Hepatocyte (in vitro differentiated cells): ENCODE data around the gene GGA3. TPM values are rescaled to one million over a fixed set of nuclear protein-coding genes. Genes with fewer than 3 reads are reported as not detected.

Source experiments
- DNase-seq: peaks from one replicate; pipeline ENCODE4 v3.0.0-alpha.2; 2016; ENCODE audit warnings: low spot score
- H2AFZ ChIP-seq: fragments of 200-600 bp; sonication (generic); 2 replicates; pipeline ENCODE4 v1.6.0; 2016; ENCODE audit warnings: antibody characterized with exemption, mild to moderate bottlenecking
- H3K27ac ChIP-seq: fragments of 200-600 bp; sonication (generic); 2 replicates; pipeline ENCODE4 v1.5.1; 2016; ENCODE audit warnings: mild to moderate bottlenecking
- H3K27me3 ChIP-seq: fragments of 200-600 bp; sonication (generic); 2 replicates; pipeline ENCODE4 v1.6.1; 2016
- H3K36me3 ChIP-seq: fragments of 200-600 bp; sonication (generic); replicated peaks from 2 replicates; pipeline ENCODE4 v1.5.1; 2016; ENCODE audit warnings: low read depth; ENCODE audit not compliant: insufficient read depth
- H3K4me1 ChIP-seq: fragments of 200-600 bp; sonication (generic); 2 replicates; pipeline ENCODE4 v1.5.1; 2016; ENCODE audit warnings: mild to moderate bottlenecking, moderate library complexity; ENCODE audit not compliant: insufficient read depth
- H3K4me2 ChIP-seq: fragments of 200-600 bp; sonication (generic); 2 replicates; pipeline ENCODE4 v1.6.0; 2016
- H3K4me3 ChIP-seq: fragments of 200-600 bp; sonication (generic); 2 replicates; pipeline ENCODE4 v1.5.1; 2016; ENCODE audit warnings: mild to moderate bottlenecking
- H3K79me2 ChIP-seq: fragments of 200-600 bp; sonication (generic); 2 replicates; pipeline ENCODE4 v1.6.0; 2017; ENCODE audit warnings: mild to moderate bottlenecking
- H3K9me2 ChIP-seq: fragments of 200-600 bp; sonication (generic); replicated peaks from 2 replicates; pipeline ENCODE4 v1.6.0; 2017; ENCODE audit warnings: mild to moderate bottlenecking; ENCODE audit not compliant: insufficient read depth
- H3K9me3 ChIP-seq: fragments of 200-600 bp; sonication (generic); 2 replicates; pipeline ENCODE4 v1.5.1; 2016; ENCODE audit warnings: low read depth, mild to moderate bottlenecking
- H4K20me1 ChIP-seq: fragments of 200-600 bp; sonication (generic); 2 replicates; pipeline ENCODE4 v1.6.0; 2016; ENCODE audit warnings: mild to moderate bottlenecking; ENCODE audit not compliant: insufficient read depth, poor library complexity, severe bottlenecking
- CTCF ChIP-seq: fragments of 200-600 bp; sonication (generic); IDR thresholded peaks from 2 replicates; pipeline ENCODE4 v1.5.1; 2016; ENCODE audit warnings: antibody characterized with exemption, mild to moderate bottlenecking; ENCODE audit not compliant: poor library complexity
- EZH2 ChIP-seq: fragments of 200-600 bp; sonication (generic); IDR thresholded peaks from 2 replicates; pipeline ENCODE4 v1.6.1; 2016; ENCODE audit warnings: antibody characterized with exemption, mild to moderate bottlenecking, borderline replicate concordance
- EZH2phosphoT487 ChIP-seq: fragments of 200-600 bp; sonication (generic); IDR thresholded peaks from one replicate; pipeline ENCODE4 v1.6.1; 2018; ENCODE audit warnings: antibody characterized with exemption, mild to moderate bottlenecking, low read depth, moderate library complexity; ENCODE audit not compliant: unreplicated experiment, severe bottlenecking
- WGBS: methylation state at CpG from one replicate; pipeline ENCODE4 v1.1.6; 2016; ENCODE audit warnings: low lambda C conversion rate; ENCODE audit errors: missing lambda C conversion rate; 5-methylcytosine and 5-hydroxymethylcytosine counted together
- polyA plus RNA-seq: library from polyadenylated mRNA; unstranded; fragments of >200 nt; fragmentation: Nextera tagmentation; extraction: Ambion mirVana; gene quantifications from 2 replicates; pipeline ENCODE4 v1.2.1, GENCODE V29; 2016
- total RNA-seq: library from RNA; depleted of rRNA; stranded (reverse); fragments of >200 nt; gene quantifications from 2 replicates; pipeline ENCODE4 v1.2.3, GENCODE V29; 2014

Gene GGA3
- total and polyA plus RNA-seq, 2 experiments from 2014 or later: 20.2 to 24.4 TPM

GRCh38 chr17:75246404-75246803, 15.0 kb downstream of the GGA3 start:
- Histone ChIP-seq H3K27ac (no peak overlapping the region), H3K4me3 (no peak overlapping the region), H3K9me3 (no peaks in the 10 kb centered on the region), H3K4me2 (no peak overlapping the region), H3K4me1 (no peaks in the 10 kb centered on the region), H4K20me1 (peaks cover 15% of the 10 kb centered on the region), H2AFZ (no peak overlapping the region), H3K79me2 (peaks cover 35% of the 10 kb centered on the region), H3K27me3 (no peaks in the 10 kb centered on the region), H3K36me3 (no peaks in the 10 kb centered on the region), H3K9me2 (no peaks in the 10 kb centered on the region)
- DNase-seq: no peak
- WGBS: 91% methylated on average over 12 of the region's 12 CpGs
- TF ChIP-seq EZH2phosphoT487: no peak
- no peak for TF ChIP-seq CTCF

- no peaks in the 10 kb centered on the region for H3K9me3 ChIP-seq
- no peak overlapping the region for H3K4me3 ChIP-seq
- peaks cover 5% of the 10 kb centered on the region for H4K20me1 ChIP-seq
- WGBS: 96% methylated on average over 6 of the region's 6 CpGs
- H3K4me2 ChIP-seq: no peak overlapping the region
- no peak overlapping the region for H3K27ac ChIP-seq
- H2AFZ ChIP-seq: no peak overlapping the region
- H3K9me2 ChIP-seq: no peaks in the 10 kb centered on the region
- no peak for DNase-seq
- no peaks in the 10 kb centered on the region for H3K36me3 ChIP-seq
- no peak for TF ChIP-seq EZH2phosphoT487
- no peak for TF ChIP-seq EZH2
- TF ChIP-seq CTCF: no peak
- H3K79me2 ChIP-seq: peaks cover 23% of the 10 kb centered on the region
- H3K27me3 ChIP-seq: no peaks in the 10 kb centered on the region
- H3K4me1 ChIP-seq: no peaks in the 10 kb centered on the region
Measured at GRCh38 chr17:75245011-75245410, 16.4 kb downstream of the GGA3 start.

- H3K27ac ChIP-seq: no peak overlapping the region
- H4K20me1 ChIP-seq: no peaks in the 10 kb centered on the region
- H3K27me3 ChIP-seq: no peaks in the 10 kb centered on the region
- WGBS: 97% methylated on average over 22 of the region's 22 CpGs
- no peaks in the 10 kb centered on the region for H3K4me1 ChIP-seq
- H3K79me2 ChIP-seq: peaks cover 16% of the 10 kb centered on the region
- H2AFZ ChIP-seq: no peak overlapping the region
- no peaks in the 10 kb centered on the region for H3K9me3 ChIP-seq
- no peaks in the 10 kb centered on the region for H3K36me3 ChIP-seq
- H3K4me2 ChIP-seq: no peak overlapping the region
- no peaks in the 10 kb centered on the region for H3K9me2 ChIP-seq
- no peak overlapping the region for H3K4me3 ChIP-seq
- DNase-seq: no peak
- TF ChIP-seq CTCF: no peak
- TF ChIP-seq EZH2: no peak
- TF ChIP-seq EZH2phosphoT487: no peak
Measured at GRCh38 chr17:75244133-75244866, 17.1 kb downstream of the GGA3 start.
